ENCODE results near the gene APBA2. TPM values are rescaled to one million over a fixed set of nuclear protein-coding genes. Genes with fewer than 3 reads are reported as not detected.

APBA2 gene
- total RNA-seq, 2 experiments from 2014 or later = not detected

DNA sequence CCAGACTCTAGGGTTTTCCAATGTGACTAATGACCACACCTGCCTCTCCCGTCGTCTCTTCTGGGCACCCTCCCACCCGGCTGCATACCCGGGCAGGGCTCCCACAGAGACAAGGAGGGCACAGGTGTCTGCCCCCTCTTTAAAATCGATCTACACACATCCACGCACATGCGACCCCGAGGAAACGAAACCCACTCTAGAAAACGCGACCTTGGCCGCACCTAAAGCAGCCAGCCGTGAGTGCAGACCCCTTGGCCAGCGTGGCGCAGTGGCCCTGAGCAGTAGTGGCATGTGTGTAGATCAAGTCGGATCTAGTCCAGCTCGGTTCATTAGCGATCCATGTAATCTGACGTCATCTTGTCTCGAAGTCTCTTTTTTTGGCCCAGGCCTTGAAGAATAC, 232.0 kb downstream of the APBA2 start:
- no TSS peak for BruUV-seq (replicated peaks)
- H3K4me1 ChIP-seq (ENCODE audit: insufficient read depth, low read length, poor library complexity, severe bottlenecking) = no peaks in the 10 kb centered on the region
- no peaks in the 10 kb centered on the region for H3K9me3 ChIP-seq (ENCODE audit: low read length)
- no peak overlapping the region for H3K27ac ChIP-seq (ENCODE audit: low read depth, low read length, poor library complexity, severe bottlenecking)
- no peak for TF ChIP-seq EZH2phosphoT487 (IDR thresholded peaks at IDR 0.05; ENCODE audit: borderline replicate concordance, low read depth, low read length)
- TF ChIP-seq, protein P1, sequence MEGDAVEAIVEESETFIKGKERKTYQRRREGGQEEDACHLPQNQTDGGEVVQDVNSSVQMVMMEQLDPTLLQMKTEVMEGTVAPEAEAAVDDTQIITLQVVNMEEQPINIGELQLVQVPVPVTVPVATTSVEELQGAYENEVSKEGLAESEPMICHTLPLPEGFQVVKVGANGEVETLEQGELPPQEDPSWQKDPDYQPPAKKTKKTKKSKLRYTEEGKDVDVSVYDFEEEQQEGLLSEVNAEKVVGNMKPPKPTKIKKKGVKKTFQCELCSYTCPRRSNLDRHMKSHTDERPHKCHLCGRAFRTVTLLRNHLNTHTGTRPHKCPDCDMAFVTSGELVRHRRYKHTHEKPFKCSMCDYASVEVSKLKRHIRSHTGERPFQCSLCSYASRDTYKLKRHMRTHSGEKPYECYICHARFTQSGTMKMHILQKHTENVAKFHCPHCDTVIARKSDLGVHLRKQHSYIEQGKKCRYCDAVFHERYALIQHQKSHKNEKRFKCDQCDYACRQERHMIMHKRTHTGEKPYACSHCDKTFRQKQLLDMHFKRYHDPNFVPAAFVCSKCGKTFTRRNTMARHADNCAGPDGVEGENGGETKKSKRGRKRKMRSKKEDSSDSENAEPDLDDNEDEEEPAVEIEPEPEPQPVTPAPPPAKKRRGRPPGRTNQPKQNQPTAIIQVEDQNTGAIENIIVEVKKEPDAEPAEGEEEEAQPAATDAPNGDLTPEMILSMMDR (conservative IDR thresholded peaks at IDR 0.05; ENCODE audit: low read length) = no peak
- no peak for DNase-seq (ENCODE audit: low spot score)
- POLR2A ChIA-PET = no interaction called here
- no peaks in the 10 kb centered on the region for H3K9me2 ChIP-seq (ENCODE audit: insufficient read depth, low read length)
- no peaks in the 10 kb centered on the region for H4K20me1 ChIP-seq (ENCODE audit: insufficient read depth, low read length)
- H3K79me2 ChIP-seq (ENCODE audit: insufficient read depth, low read depth, low read length) = no peaks in the 10 kb centered on the region
- CTCF ChIA-PET (ENCODE audit: unreplicated experiment) = no interaction called here
- intact Hi-C loops (cut with micrococcal nuclease; ENCODE audit: unreplicated experiment) = no loop called here
- no peak overlapping the region for H3K4me3 ChIP-seq (ENCODE audit: low read depth, low read length, poor library complexity, severe bottlenecking)
- no peak overlapping the region for H2AFZ ChIP-seq (ENCODE audit: low read length)
- H3K36me3 ChIP-seq (ENCODE audit: insufficient read depth, low read length) = no peaks in the 10 kb centered on the region
- no peak overlapping the region for H3K4me2 ChIP-seq (ENCODE audit: low read length)

GRCh38 chr15:29119847-29120246, 234.1 kb downstream of the APBA2 start:
- intact Hi-C loops (cut with micrococcal nuclease; ENCODE audit: unreplicated experiment) = no loop called here
- H4K20me1 ChIP-seq (ENCODE audit: insufficient read depth, low read length) = no peaks in the 10 kb centered on the region
- H3K79me2 ChIP-seq (ENCODE audit: insufficient read depth, low read depth, low read length) = no peaks in the 10 kb centered on the region
- ChIA-PET POLR2A (no interaction called here), CTCF (ENCODE audit: unreplicated experiment) (no interaction called here)
- TF ChIP-seq, protein P1 (conservative IDR thresholded peaks at IDR 0.05; ENCODE audit: low read length) = no peak
- TF ChIP-seq EZH2phosphoT487 (IDR thresholded peaks at IDR 0.05; ENCODE audit: borderline replicate concordance, low read depth, low read length) = no peak
- H3K4me3 ChIP-seq (ENCODE audit: low read depth, low read length, poor library complexity, severe bottlenecking) = no peak overlapping the region
- H3K9me3 ChIP-seq (ENCODE audit: low read length) = no peaks in the 10 kb centered on the region
- no peaks in the 10 kb centered on the region for H3K4me1 ChIP-seq (ENCODE audit: insufficient read depth, low read length, poor library complexity, severe bottlenecking)
- no peak overlapping the region for H2AFZ ChIP-seq (ENCODE audit: low read length)
- BruUV-seq (replicated peaks) = no TSS peak
- no peak overlapping the region for H3K4me2 ChIP-seq (ENCODE audit: low read length)
- no peak for DNase-seq (ENCODE audit: low spot score)
- H3K27ac ChIP-seq (ENCODE audit: low read depth, low read length, poor library complexity, severe bottlenecking) = no peak overlapping the region
- H3K9me2 ChIP-seq (ENCODE audit: insufficient read depth, low read length) = no peaks in the 10 kb centered on the region
- H3K36me3 ChIP-seq (ENCODE audit: insufficient read depth, low read length) = no peaks in the 10 kb centered on the region

DNA sequence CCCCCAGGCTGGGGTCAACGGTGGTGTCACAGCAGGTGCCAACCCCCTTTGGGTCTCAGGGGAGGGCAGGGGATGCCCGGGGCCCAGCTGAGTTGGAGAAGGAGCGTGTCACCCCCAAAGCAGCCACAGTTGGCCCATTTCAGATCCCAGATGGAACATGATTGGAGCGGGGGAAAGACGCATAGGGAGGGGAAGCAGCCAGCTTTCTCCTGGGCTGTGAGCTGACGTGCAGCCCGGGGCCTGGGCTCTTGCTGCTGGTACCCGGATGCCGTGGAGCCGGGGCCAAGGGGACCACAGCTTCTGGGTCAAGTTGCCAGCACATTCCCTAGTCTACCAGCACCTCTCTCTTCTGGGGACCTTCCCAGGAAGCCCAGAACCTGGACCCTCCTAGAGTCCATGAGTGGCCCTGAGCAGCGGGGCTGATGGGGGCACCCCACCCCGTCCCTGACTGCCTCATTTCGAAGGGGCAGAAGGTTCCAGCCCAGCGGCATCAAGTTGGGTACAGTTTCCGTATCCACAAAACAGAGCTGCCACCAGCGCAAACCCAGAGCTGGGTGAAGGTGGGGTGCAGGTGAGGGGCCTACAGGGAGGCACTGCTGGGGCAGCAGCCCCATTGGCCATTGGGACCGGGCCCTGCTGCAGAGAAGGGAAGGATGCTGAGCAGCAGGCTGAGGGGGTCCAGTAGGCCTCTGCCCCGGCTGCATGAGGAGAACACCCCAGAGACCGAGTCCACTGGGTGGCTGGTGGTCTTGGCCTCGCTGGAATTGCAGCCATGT, 235.0 kb downstream of the APBA2 start:
- CTCF ChIA-PET (ENCODE audit: unreplicated experiment) = no interaction called here
- BruUV-seq (replicated peaks) = no TSS peak

More for the DNA sequence above, 235.0 kb downstream of the APBA2 start:
- Histone ChIP-seq H3K4me3 (ENCODE audit: low read depth, low read length, poor library complexity, severe bottlenecking) (no peak overlapping the region), H3K4me1 (ENCODE audit: insufficient read depth, low read length, poor library complexity, severe bottlenecking) (no peaks in the 10 kb centered on the region), H2AFZ (ENCODE audit: low read length) (no peak overlapping the region), H3K27ac (ENCODE audit: low read depth, low read length, poor library complexity, severe bottlenecking) (no peak overlapping the region), H3K9me2 (ENCODE audit: insufficient read depth, low read length) (no peaks in the 10 kb centered on the region), H3K9me3 (ENCODE audit: low read length) (no peaks in the 10 kb centered on the region), H3K79me2 (ENCODE audit: insufficient read depth, low read depth, low read length) (no peaks in the 10 kb centered on the region), H4K20me1 (ENCODE audit: insufficient read depth, low read length) (no peaks in the 10 kb centered on the region), H3K4me2 (ENCODE audit: low read length) (no peak overlapping the region), H3K36me3 (ENCODE audit: insufficient read depth, low read length) (no peaks in the 10 kb centered on the region)
- no peak for TF ChIP-seq EZH2phosphoT487 (IDR thresholded peaks at IDR 0.05; ENCODE audit: borderline replicate concordance, low read depth, low read length)
- TF ChIP-seq, protein P1 (conservative IDR thresholded peaks at IDR 0.05; ENCODE audit: low read length) = no peak
- intact Hi-C loops (cut with micrococcal nuclease; ENCODE audit: unreplicated experiment) = no loop called here
- no peak for DNase-seq (ENCODE audit: low spot score)
- POLR2A ChIA-PET = no interaction called here

Measured in OCI-LY7 (cell line).